GM12891 (cell line): ENCODE data around the gene FUT2.

Experiments
- POLR2A ChIP-seq: IDR thresholded peaks from 2 replicates; pipeline ENCODE4 v1.6.1; 2011; ENCODE audit warnings: low read depth, low read length, control low read depth
- SPI1 ChIP-seq: IDR thresholded peaks from 2 replicates; pipeline ENCODE4 v1.6.1; 2011; ENCODE audit warnings: low read depth, low read length, control low read depth

DNA sequence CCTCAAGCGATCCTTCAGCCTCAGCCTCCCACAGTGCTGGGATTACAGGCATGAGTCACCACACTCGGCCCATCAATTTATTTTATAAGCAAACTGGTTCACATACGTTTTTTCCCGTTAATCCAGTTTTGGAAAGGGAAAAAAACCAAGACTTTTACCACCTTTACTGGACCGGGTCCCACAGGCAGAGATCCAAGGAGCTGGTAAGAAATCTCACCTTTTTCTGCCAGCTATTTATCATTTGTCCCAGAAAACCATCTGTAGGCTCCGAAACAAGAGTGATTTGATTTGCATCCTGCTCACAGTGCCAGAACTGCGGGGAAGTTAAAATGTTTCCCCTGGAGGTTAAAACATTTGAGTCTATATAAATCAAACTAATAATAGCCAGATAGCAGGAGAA lies 6.3 kb upstream of the FUT2 start:
- no peak for TF ChIP-seq SPI1
- TF ChIP-seq POLR2A: no peak
